Femur (tissue), 1 donor: ENCODE results near the gene NSD2.

Experiments used
- DNase-seq: peaks from one replicate; pipeline ENCODE4 v3.0.0-alpha.2; 2017

Gene NSD2

GRCh38 chr4:1948892-1949436, 77.8 kb downstream of the NSD2 start:
- no peak for DNase-seq

- DNase-seq = no peak
These were observed 79.2 kb downstream of the NSD2 start for GRCh38 chr4:1950369-1950768.

- DNase-seq = no peak
These were observed 81.0 kb downstream of the NSD2 start for GRCh38 chr4:1952058-1952700.

DNA sequence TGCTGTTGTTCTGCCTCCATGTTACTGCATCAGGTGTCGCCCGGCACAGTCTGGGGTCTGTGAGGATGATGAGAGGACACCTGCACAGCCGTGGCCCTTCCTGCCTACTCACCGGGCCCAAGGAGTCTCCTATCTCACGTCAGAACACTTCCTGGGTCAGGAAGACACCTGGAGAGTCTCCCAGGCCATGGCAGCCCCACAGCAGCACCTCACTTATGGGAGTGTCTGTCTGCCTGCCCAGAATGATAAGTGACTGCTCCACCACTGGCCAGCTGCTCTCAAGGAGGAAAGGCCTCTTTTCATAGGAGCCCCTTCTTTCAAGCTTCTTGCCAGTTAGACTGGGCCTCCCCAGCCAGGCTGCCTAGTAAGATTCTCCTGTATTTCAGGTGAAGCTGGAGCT, 81.5 kb downstream of the NSD2 start:
- no peak for DNase-seq

- no peak for DNase-seq
These were observed 82.1 kb downstream of the NSD2 start for GRCh38 chr4:1953335-1953734.

- no peak for DNase-seq
These were observed 85.4 kb downstream of the NSD2 start for GRCh38 chr4:1956631-1957030.

- no peak for DNase-seq
These were observed 87.3 kb downstream of the NSD2 start for GRCh38 chr4:1958276-1959103.

GRCh38 chr4:1959104-1959384, 87.9 kb downstream of the NSD2 start:
- DNase-seq = no peak

DNA sequence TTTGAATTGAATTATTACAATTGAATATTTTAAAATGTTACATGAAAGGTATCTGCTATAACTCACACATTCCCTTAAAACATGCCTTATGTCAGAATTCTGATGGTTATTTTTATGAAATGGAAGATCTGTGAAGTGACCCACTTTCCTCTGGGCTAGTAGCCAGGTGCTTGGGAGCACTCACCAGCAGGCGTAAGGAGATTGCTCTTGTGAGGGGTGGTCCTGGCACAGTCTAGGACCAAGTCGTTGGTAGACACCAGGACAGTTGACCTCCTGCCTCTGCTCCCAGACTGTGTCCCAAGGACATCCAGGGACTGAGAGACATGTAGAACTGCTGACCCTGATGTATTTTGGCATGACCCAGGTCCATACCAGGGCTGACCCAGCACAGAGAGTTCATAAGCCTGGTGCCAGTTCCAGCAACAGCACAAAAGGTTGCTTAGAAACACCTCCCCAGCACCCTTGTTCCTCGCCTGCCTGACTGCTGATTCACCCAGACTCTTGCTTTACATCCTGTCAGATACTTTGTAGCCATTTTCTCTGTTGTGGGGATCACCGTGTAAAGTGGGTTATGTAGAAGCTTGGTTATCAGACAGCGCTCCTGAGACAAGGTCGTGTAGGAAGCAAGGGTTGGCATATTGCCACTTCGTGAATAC, 89.1 kb downstream of the NSD2 start:
- no peak for DNase-seq

DNA sequence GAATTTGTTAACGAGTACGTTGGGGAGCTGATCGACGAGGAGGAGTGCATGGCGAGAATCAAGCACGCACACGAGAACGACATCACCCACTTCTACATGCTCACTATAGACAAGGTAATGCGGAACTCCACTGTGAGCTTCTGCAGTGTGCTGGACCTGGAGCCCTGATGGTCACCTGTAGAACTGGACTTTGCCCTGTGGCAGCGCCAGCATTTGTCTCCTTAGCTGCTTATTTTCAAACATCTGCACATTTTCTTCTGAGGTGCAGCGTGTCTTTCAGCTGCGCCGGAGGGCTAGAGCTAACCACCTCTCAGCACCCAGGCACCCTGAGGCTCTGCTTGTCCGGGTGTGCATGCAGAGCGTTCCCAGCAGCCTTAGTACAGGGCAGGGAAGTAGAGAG, 89.8 kb downstream of the NSD2 start:
- no peak for DNase-seq

- DNase-seq = no peak
These were observed 90.4 kb downstream of the NSD2 start for GRCh38 chr4:1961563-1961962.

GRCh38 chr4:1962980-1963379, 91.8 kb downstream of the NSD2 start:
- DNase-seq = no peak

GRCh38 chr4:1964443-1964842, 93.2 kb downstream of the NSD2 start:
- DNase-seq = no peak

GRCh38 chr4:1964971-1965370, 93.8 kb downstream of the NSD2 start:
- no peak for DNase-seq

- no peak for DNase-seq
These were observed 96.4 kb downstream of the NSD2 start for GRCh38 chr4:1967512-1968149.

DNA sequence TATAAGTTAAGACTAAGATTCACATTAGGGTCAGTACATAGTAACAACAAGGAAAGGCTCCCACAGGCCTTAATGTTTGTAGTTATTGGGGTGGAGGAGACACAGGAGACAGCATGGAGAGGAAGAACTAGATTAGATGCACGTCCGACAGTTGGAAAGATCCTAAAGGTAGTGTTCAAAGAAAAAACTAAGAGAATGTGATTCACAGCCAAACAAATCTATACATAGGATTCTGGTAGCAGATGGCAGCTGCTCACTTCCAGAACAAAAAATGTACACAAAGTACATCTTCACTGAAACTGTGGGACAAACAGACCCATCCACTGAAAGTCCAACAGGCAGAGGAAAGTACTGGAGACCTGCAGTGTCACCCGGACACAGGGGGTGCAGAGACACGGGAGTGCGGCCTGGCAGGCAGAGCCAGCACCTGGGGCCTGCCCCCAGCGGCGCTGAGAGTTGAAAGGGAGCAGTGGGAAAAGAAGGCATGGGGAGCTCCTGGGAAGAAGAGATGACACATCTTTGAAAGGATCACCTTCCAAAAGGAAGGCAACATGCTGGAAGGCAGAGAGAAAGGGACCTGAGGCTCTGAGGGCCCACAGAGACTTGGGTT, 97.6 kb downstream of the NSD2 start:
- DNase-seq = no peak

GRCh38 chr4:1969928-1970723, 98.9 kb downstream of the NSD2 start:
- no peak for DNase-seq

DNA sequence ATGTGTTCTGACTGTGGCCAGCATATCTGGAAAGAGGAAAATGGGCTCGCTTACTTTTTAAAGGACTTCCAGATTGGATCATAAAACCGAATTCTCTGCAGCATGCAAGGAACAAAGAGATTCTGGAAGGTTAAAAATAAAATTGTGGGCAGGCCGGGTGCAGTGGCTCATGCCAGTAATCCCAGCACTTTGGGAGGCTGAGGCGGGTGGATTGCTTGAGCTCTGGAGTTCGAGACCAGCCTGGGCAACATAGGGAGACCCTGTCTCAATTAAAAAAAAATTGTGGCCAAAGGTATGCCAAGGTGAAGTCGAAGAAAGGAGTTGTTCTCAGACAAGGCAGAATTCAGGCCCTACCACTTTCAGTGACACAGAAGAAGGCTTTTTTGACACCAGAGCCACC, 99.7 kb downstream of the NSD2 start:
- no peak for DNase-seq

GRCh38 chr4:1971456-1972200, 100.4 kb downstream of the NSD2 start:
- DNase-seq = no peak

DNA sequence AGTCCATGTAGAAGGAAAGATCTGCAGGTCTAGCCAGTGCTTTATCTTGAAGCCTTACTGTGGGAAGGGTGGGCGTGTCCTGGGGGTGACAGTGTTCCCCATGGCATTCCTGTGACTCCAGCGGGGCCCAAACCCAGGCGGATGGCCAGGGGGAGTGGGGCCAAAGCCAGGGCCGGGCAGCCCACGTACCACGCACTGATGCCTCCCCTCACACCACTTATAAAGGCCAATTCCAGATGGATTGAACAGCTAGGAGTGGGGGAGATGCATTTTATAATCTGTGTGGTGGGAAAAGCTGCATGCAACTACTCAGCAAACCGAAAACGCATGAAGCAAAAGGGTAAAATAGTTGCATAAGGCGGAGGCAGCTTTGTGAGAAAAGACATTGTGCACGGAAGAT, 101.2 kb downstream of the NSD2 start:
- no peak for DNase-seq

- DNase-seq = no peak
These were observed 102.0 kb downstream of the NSD2 start for GRCh38 chr4:1973218-1973617.
